Measurements from ENCODE around the gene ZNF341. TPM values are rescaled to one million over a fixed set of nuclear protein-coding genes. Genes with fewer than 3 reads are reported as not detected.

Gene ZNF341
- total RNA-seq, 1 donor from 2014 or later, result 0.53 TPM

GRCh38 chr20:33841436-33841799, 109.6 kb downstream of the ZNF341 start:
- no peak for FAIRE-seq

More at GRCh38 chr20:33841436-33841799, 109.6 kb downstream of the ZNF341 start:
- Histone ChIP-seq H3K27me3 (ENCODE audit: control insufficient read depth, insufficient read depth, low read length) (no peaks in the 10 kb centered on the region), H3K4me3 (ENCODE audit: low read depth, low read length) (no peak overlapping the region), H3K36me3 (ENCODE audit: control insufficient read depth, insufficient read depth, low read length) (no peaks in the 10 kb centered on the region)
- no peak for TF ChIP-seq CTCF (IDR thresholded peaks at IDR 0.05; ENCODE audit: insufficient read depth, low read length, severe bottlenecking)
- no peak for DNase-seq (ENCODE audit: low read depth)

Other genes starting within 250 kb of the ZNF341 start
- gene CBFA2T2, start 241.9 kb upstream of the ZNF341 start, total RNA-seq, result 4.0 and 5.3 TPM in 2 replicates
- gene C20orf144, start 69.7 kb upstream of the ZNF341 start, total RNA-seq, result 0.13 TPM in 1 of 2 replicates, not detected in the other
- gene ACTL10, start 65.1 kb upstream of the ZNF341 start, total RNA-seq, result 1.2 and 1.6 TPM in 2 replicates
- 8.1 and 8.7 TPM in 2 replicates for gene NECAB3, start 57.6 kb upstream of the ZNF341 start, total RNA-seq
- 0.26 and 0.64 TPM in 2 replicates for gene E2F1, start 45.6 kb upstream of the ZNF341 start, total RNA-seq
- gene PXMP4, start 11.7 kb upstream of the ZNF341 start, total RNA-seq, result 2.4 and 3.3 TPM in 2 replicates
- 30.5 and 48.5 TPM in 2 replicates for gene CHMP4B, start 79.4 kb downstream of the ZNF341 start, total RNA-seq